Measurements from ENCODE around the gene RIC1. TPM values are rescaled to one million over a fixed set of nuclear protein-coding genes. Genes with fewer than 3 reads are reported as not detected.

Gene RIC1
- total RNA-seq, 2 donors from 2014 or later = 44.5 to 49.4 TPM

- Histone ChIP-seq H3K36me3 (no peaks in the 10 kb centered on the region), H3K4me3 (no peak overlapping the region), H3K9me3 (no peaks in the 10 kb centered on the region), H3K4me1 (ENCODE audit: control insufficient read depth in 1 of 2, low read depth in 2 of 2) (peaks cover 26 to 40% of the 10 kb centered on the region in 2 donors), H3K27me3 (replicated peaks; ENCODE audit: insufficient read depth) (no peaks in the 10 kb centered on the region), H3K27ac (no peak overlapping the region)
- DNase-seq (ENCODE audit: low spot score) (no peak), ATAC-seq (ENCODE audit: insufficient number of reproducible peaks, low FRiP score, low read depth) (no peak)
- TF ChIP-seq CTCF (IDR thresholded peaks at IDR 0.05) = no peak
Observed at GRCh38 chr9:5698004-5698403, 69.1 kb downstream of the RIC1 start.

GRCh38 chr9:5698810-5699556, 70.1 kb downstream of the RIC1 start:
- Histone ChIP-seq H3K27ac (no peak overlapping the region), H3K9me3 (no peaks in the 10 kb centered on the region)
- no peak for ATAC-seq (ENCODE audit: insufficient number of reproducible peaks, low FRiP score, low read depth)

GRCh38 chr9:5708414-5708813, 79.5 kb downstream of the RIC1 start:
- Histone ChIP-seq H3K9me3 (peaks cover 9% of the 10 kb centered on the region), H3K4me3 (no peak overlapping the region), H3K27ac (no peak overlapping the region), H3K36me3 (no peaks in the 10 kb centered on the region), H3K27me3 (replicated peaks; ENCODE audit: insufficient read depth) (no peaks in the 10 kb centered on the region), H3K4me1 (ENCODE audit: control insufficient read depth in 1 of 2, low read depth in 2 of 2) (no peaks in the 10 kb centered on the region)
- no peak for TF ChIP-seq CTCF (IDR thresholded peaks at IDR 0.05)
- no peak for ATAC-seq (ENCODE audit: insufficient number of reproducible peaks, low FRiP score, low read depth)
- DNase-seq (ENCODE audit: low spot score) = no peak

More at GRCh38 chr9:5698810-5699556, 70.1 kb downstream of the RIC1 start:
- DNase-seq (ENCODE audit: low spot score) = no peak
- Histone ChIP-seq H3K36me3 (no peaks in the 10 kb centered on the region), H3K4me3 (no peak overlapping the region), H3K27me3 (replicated peaks; ENCODE audit: insufficient read depth) (no peaks in the 10 kb centered on the region), H3K4me1 (ENCODE audit: control insufficient read depth in 1 of 2, low read depth in 2 of 2) (peaks cover 26 to 38% of the 10 kb centered on the region in 2 donors)
- no peak for TF ChIP-seq CTCF (IDR thresholded peaks at IDR 0.05)

GRCh38 chr9:5712651-5713390, 83.9 kb downstream of the RIC1 start:
- ATAC-seq (ENCODE audit: insufficient number of reproducible peaks, low FRiP score, low read depth) = no peak
- Histone ChIP-seq H3K4me3 (no peak overlapping the region), H3K27me3 (replicated peaks; ENCODE audit: insufficient read depth) (no peaks in the 10 kb centered on the region), H3K27ac (no peak overlapping the region), H3K9me3 (peaks cover 7% of the 10 kb centered on the region), H3K4me1 (ENCODE audit: control insufficient read depth in 1 of 2, low read depth in 2 of 2) (no peaks in the 10 kb centered on the region), H3K36me3 (no peaks in the 10 kb centered on the region)
- no peak for TF ChIP-seq CTCF (IDR thresholded peaks at IDR 0.05)
- no peak for DNase-seq (ENCODE audit: low spot score)

Measured in thoracic aorta (tissue), 2 donors.